ENCODE data around the gene ATP6V1B1.

GRCh38 chr2:70898363-70899240 lies 37.1 kb upstream of the ATP6V1B1 start:
- TF ChIP-seq CTCF (IDR thresholded peaks at IDR 0.05) (no peak), POLR2A (IDR thresholded peaks at IDR 0.05) (no peak)
